Activated T-cell treated with anti-CD3 and anti-CD28 coated beads, Interleukin-2, amount 50 U/mL, for 48 hours (primary cell): ENCODE measurements around the gene OPCML.

ENCODE experiments used
- DNase-seq, 2 experiments: peaks; one replicate each; pipeline ENCODE4 v3.0.0-alpha.2; 2020

OPCML gene

DNA sequence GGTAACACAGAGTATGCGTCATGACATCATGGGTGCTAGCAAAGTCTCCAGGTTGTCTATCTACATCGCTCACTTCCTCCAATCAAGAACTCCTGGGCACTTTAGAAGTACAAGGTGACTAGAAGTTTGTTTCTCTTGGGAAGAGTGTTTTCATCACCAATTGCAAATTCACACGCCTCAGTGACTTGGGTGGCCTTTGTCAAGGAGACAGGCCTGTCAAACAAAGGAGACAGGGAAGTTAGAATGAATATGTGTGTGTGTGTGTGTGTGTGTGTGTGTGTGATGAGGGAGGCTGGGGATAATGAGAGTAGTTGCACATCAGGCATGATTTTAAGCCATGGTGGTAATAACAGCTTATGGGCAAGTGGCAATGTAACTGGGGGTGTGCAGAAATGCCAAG, 953.2 kb downstream of the OPCML start:
- DNase-seq = no peak

DNA sequence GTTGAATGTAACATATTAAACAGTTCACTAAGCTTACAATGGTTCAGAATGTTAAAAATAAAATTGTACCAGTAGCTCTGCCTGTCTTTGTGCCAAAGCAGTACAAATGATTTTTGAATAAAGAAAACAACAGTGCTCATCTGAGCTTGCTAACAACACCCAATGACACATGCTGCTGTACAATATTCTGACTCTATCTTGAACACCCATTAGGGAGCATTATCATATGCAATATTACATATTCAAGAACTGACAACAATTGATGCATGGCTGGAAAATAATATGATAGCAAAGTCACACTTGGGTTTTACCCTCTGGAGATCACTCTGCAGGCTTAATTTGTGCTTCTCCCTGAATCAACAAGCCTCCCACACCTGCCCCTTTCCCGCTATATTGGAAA, 953.7 kb downstream of the OPCML start:
- DNase-seq = no peak

- no peak for DNase-seq
Observed at GRCh38 chr11:132576706-132577105, 955.6 kb downstream of the OPCML start.

DNA sequence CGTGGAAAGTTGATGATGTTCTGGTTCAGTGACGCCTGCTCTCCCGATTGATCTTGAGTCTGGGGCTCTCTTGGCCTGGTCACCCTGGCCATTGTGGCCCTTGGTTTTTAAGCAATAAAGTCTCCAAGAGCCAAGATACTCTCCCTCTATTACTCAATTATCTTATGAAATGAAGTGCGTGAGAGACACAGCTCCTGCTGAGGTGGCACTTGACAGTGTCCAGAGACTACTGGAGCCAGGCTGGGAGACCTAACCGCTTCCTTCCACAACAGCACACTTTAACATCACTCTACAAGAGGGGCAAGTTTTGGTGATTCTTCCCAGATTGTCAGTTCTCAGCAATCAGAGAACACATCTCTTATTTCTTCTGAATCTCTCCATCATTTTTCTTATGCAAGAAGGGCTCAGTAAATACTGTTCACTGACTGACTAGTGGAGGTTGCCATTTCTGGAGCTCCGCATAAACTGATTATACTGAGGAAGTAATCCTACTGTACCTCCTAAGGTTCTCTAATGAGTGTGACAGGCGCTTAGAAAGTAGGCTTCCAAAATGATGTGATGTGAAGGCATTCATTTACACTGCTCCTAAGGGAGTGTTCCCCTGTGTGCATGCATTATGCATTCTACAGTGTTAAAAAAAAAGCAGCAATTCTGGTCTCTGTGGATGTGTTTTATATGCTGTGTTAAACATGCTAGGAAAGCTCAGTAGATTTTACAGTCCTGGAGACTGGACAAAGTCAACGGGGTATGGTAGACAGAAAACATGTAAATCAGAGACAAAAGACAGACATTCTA, 968.0 kb downstream of the OPCML start:
- DNase-seq = no peak

GRCh38 chr11:132563050-132563449, 969.3 kb downstream of the OPCML start:
- no peak for DNase-seq

DNA sequence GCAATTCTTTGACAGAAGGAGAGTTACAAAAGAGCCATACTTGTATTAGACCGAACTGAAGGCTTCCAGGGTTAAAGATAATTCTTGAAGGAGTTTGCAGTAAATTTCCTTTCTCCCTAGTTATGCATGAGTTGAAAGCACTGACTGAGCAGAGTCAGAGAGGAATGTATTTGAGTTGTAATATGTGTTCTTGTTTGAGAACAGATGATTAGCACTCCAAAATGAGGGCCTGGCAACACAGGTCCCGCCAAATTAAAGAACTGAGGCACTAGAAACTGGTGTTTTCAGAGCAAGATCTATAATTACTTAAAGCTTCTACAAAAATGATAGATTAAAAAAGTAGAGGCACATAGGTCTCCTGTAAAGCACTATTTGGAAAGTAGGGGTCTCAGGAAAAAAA, 970.4 kb downstream of the OPCML start:
- DNase-seq = no peak

DNA sequence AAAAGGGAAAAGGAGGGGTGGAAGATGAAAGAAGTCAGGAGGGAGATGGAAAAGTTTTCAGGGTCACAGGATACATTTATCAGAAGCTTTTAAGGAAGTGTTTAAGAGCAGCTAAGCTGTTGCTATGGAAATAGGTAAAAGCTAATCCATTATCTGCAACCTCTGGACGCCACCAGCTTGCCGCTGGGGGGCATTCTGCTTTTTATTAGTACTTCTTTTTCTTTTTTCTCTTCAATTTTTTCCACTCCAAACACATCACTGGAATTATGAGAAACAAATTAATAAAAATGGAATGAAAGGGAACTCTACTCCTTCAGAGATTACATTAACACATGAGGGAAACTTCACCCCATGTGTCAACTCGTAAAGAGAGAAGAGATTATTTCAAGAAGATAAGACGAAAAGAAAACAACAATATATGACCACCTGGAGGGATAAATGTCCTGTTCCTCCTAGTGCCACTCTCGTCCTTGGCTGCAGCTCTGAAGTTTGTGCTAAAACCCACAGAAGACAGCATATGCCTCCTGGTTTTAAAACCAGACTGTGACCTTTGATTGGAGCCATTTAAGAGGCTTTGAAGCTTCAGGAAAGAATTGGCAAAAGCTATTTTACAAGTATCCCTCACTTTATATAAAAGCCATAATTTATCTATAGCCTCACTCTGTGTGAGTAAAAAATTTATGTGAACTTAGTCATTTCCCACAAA, 972.8 kb downstream of the OPCML start:
- DNase-seq = no peak

- no peak for DNase-seq
Observed at GRCh38 chr11:132556316-132556715, 976.0 kb downstream of the OPCML start.

DNA sequence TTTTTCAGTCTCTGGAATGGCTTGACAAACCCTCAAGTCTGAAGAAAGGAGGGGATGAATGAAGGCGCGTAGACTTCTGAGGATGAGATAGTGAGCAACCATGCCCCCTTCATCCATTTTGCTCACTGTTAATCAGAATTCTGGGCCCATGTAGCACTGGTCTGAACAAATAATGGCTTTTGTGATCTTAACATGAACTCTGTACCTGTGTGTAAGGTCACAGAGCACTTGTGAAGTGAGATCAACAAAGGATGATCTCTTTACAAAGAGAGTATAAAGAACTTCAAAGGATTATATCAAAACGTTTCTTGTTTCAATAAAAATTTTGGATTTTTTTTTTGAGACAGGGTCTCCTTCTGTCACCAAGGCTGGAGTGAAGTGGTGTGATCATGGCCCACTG, 976.7 kb downstream of the OPCML start:
- DNase-seq = no peak

DNA sequence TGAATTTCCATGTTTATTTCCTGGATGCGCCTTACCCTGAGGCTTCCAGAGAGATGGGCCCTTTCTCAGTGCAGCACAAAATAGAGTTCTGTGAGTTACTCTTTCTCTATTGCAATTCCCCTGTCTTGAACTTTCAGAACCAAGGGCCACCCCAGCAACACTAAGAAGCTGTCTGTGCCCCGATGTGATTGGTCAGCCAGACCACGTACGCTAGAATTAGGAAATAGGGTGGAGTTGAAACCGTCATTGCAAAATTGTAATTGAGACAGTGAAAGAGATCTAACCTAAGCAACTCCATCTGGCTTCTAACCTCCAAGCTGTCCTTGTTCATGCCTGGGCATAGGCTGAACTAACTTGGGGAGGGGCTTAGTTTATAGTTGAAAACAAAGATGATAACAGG, 981.3 kb downstream of the OPCML start:
- DNase-seq = no peak

- DNase-seq = no peak
Observed at GRCh38 chr11:132549561-132549960, 982.7 kb downstream of the OPCML start.

DNA sequence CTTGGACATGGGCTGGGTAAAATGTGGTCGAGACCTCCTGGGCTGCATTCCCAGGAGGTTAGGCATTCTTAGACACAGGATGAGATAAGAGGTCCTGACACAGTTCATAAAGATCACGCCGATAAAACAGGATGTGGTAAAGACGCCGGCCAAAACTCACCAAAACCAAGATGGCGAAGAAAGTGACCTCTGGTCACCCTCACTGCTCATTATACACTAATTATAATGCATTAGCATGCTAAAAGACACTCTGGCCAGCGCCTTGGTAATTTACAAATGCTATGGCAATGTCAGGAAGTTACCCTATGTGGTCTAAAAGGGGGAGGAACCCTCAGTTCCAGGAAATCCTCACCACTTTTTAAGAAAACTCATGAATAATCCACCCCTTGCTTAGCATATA, 983.3 kb downstream of the OPCML start:
- DNase-seq = no peak

GRCh38 chr11:132544007-132544406, 988.3 kb downstream of the OPCML start:
- no peak for DNase-seq

DNA sequence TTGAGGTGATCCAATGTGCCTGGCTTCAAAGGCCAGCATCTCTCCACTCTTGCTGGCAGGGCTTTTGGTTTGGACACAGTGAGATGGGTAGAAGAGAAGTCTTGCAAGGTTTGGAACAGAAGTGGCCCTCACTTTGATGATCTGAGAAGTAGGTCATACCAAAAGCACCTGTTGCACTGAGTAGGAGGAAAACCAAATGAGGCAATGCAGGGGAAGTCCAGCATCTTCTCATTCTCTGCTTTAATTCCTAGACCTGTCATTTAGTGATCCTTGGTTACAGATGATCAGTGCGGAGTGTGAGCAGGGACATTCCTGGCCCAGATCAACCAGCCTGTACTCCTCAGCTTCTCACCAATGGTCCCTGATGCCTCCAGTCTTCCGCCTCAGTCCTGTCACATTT, 990.5 kb downstream of the OPCML start:
- DNase-seq = no peak

DNA sequence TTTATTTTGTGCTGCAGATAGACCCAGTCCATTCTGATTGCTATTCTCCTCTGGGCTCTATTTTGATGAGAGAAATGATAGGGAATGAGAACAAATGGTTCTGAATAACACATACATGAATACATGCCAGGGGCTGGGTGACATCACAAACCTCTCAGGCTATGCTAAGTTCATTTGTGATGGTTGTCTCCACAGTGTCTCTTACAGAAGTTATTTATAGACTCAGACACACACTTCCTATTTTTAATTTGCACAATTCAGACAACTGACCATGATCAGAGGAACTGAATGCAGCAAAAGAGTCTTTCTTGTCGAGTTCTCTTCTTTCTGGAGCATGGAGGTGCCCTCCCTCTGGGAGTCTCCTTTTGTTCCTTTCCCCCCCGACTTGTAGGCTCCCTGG, 991.7 kb downstream of the OPCML start:
- no peak for DNase-seq

GRCh38 chr11:132539590-132540368, 992.5 kb downstream of the OPCML start:
- no peak for DNase-seq

DNA sequence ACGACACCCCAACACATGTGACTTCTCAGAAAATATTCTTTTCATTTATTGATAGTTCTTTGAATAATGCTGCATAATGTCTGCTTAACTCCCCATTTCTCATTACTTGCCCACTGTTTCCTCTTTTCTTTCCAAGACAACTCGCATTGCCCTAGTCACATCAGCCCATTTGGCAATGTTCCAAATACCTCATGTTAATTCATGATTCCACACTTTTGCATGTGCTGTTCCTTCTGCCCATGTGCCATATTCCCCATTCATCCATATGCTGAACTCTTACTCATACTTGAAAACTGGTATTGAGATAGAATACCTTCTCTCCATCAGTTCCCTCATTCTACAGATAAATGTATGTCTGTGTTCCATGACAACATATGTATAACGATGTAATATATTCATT, 993.7 kb downstream of the OPCML start:
- no peak for DNase-seq

- no peak for DNase-seq
Observed at GRCh38 chr11:132535830-132536229, 996.5 kb downstream of the OPCML start.

DNA sequence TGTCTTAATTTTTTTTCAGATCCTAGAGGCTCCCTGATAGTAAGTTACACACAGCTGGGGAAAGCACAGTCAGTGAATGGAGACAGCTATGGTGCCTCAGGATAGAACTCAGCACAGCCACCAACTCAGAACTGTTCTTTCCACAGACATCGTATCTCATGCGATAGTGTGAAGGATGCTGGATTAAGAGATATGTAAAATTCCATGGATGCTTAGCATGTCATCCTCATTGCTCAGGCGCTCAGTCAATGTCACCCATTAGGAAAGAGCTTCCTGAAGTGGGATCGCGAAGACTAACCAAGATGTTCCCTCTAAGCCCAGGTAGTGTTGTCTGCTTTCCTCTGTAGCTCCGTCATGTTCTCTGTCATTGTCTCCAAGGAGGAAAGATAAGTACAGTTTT, 1000.4 kb downstream of the OPCML start:
- DNase-seq = no peak

- DNase-seq = no peak
Observed at GRCh38 chr11:132528181-132528580, 1004.1 kb downstream of the OPCML start.

DNA sequence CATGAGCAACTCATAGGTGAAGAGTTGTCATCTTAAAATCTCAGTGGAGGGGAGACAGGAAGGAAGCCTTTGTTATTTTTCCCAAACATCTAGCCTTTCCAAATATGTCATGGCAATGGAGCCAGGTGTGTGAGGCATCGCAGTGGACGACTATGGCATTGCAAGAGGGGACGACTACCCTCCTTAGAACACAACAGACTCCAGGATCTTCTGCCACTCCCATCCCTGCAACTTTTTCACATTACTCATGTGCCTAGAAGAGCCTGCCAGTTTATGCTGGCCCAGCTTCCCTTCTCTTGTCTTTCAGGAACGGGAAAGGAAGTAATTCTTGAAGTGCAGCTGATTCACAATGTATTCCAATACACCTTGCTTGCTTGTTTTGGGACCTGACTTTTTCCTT, 1008.4 kb downstream of the OPCML start:
- no peak for DNase-seq

DNA sequence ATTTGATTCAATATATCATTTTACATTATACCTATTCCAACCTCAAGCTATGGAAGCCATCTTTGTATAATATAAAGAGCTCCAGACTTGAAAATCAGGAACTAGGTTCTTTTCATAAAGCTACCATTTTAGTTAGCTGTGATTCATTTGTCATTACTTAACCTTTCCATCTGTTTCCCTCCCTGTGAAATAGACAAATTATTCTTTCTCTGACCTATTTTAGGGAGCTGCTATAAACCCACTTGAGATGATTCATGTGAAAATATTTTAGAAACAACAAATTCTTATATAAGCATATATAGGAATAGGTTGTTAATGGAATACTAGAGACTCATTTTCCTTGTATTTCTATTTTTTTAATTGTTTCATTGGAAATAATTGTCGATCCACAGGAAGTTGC, 1012.1 kb downstream of the OPCML start:
- DNase-seq = no peak

GRCh38 chr11:132519241-132519815, 1013.0 kb downstream of the OPCML start:
- no peak for DNase-seq
